ENCODE data around the gene FAM170A. TPM values are rescaled to one million over a fixed set of nuclear protein-coding genes. Genes with fewer than 3 reads are reported as not detected.

The FAM170A gene
- total RNA-seq, 1 experiment from 2014 or later = not detected

- TF ChIP-seq PRDM15 (CRISPR knock-in tag; IDR thresholded peaks at IDR 0.05) (no peak), CTCF (IDR thresholded peaks at IDR 0.05) (no peak)
Observed at GRCh38 chr5:119680080-119680479, 50.7 kb downstream of the FAM170A start (continued).

GRCh38 chr5:119681734-119682133 is 52.4 kb downstream of the FAM170A start:
- no peak for DNase-seq (ENCODE audit: low spot score)
- Mint-ChIP-seq H3K9me3 (peaks cover 8% of the 10 kb centered on the region), H3K36me3 (peaks cover 2% of the 10 kb centered on the region; the same call in 1 of the 2 replicates), H3K4me3 (no peak overlapping the region), H3K27ac (no peak overlapping the region; the same call in 1 of the 2 replicates), H3K27me3 (ENCODE audit: low read depth) (no peaks in the 10 kb centered on the region), H3K4me1 (peaks cover 11% of the 10 kb centered on the region)
- TF ChIP-seq AFF4 (CRISPR knock-in tag; IDR thresholded peaks at IDR 0.05; ENCODE audit: borderline replicate concordance) (no peak), ZNF232 (CRISPR knock-in tag; IDR thresholded peaks at IDR 0.05) (no peak), TEAD4 (CRISPR knock-in tag; IDR thresholded peaks at IDR 0.05) (no peak), ZNF317 (CRISPR knock-in tag; IDR thresholded peaks at IDR 0.05; ENCODE audit: borderline replicate concordance, low read depth) (no peak), CDX4 (CRISPR knock-in tag; IDR thresholded peaks at IDR 0.05; ENCODE audit: borderline replicate concordance) (no peak), ZMAT4 (CRISPR knock-in tag; IDR thresholded peaks at IDR 0.05) (no peak), SMAD3 (CRISPR knock-in tag; IDR thresholded peaks at IDR 0.05; ENCODE audit: borderline replicate concordance) (no peak), ERG (CRISPR knock-in tag; IDR thresholded peaks at IDR 0.05) (no peak), ZNF121 (CRISPR knock-in tag; IDR thresholded peaks at IDR 0.05) (no peak), ZNF532 (CRISPR knock-in tag; IDR thresholded peaks at IDR 0.05; ENCODE audit: borderline replicate concordance) (no peak), ELF4 (CRISPR knock-in tag; IDR thresholded peaks at IDR 0.05; ENCODE audit: low read depth) (no peak)
- CTCF ChIA-PET = no interaction called here
- ATAC-seq = no peak
- POLR2A ChIA-PET = no interaction called here

All from WTC11 (cell line).